Measurements from ENCODE around the gene CTNNBL1. TPM values are rescaled to one million over a fixed set of nuclear protein-coding genes. Genes with fewer than 3 reads are reported as not detected.

Gene CTNNBL1
- total RNA-seq, 3 donors from 2014 or later (not counting 1 experiment from before 2014, with no cell fraction given), result 59.1 to 75.6 (median 67.6) TPM

DNA sequence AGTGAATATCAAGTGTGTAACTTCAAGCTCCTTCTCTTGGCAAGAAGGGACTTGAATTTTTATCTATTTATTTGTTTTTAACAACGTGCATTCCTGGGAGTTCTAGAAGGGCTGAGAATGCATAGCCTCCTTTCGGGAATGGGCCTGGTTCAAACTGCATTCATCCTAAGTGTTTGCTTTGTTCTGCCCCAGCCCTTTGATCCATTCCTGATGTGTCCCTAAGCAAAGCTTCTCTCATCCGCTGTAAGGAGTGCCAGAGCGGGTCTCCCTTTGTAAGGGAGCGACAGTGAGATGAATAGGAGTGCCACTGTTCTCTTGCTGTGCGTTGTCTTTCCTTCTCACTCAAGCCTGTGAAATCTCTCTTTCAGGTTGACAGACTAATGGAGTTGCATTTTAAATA, 148.1 kb downstream of the CTNNBL1 start:
- Histone ChIP-seq H3K27ac (ENCODE audit: low read length) (no peak overlapping the region), H3K36me3 (ENCODE audit: control insufficient read depth, insufficient read depth, low read length) (peaks cover 25% of the 10 kb centered on the region), H3K27me3 (ENCODE audit: control insufficient read depth, insufficient read depth, low read length) (no peaks in the 10 kb centered on the region), H3K9me3 (ENCODE audit: control insufficient read depth, insufficient read depth, low read length) (no peaks in the 10 kb centered on the region), H3K4me3 (ENCODE audit: low read length) (no peak overlapping the region), H3K4me1 (ENCODE audit: control insufficient read depth, insufficient read depth, low read length) (no peaks in the 10 kb centered on the region)
- Mint-ChIP-seq H3K4me3 (no peak overlapping the region), H3K27ac (no peak overlapping the region), H3K36me3 (peaks cover 12% of the 10 kb centered on the region), H3K27me3 (ENCODE audit: low read depth in 2 of 2) (no peaks in the 10 kb centered on the region), H3K4me1 (peaks cover 3% of the 10 kb centered on the region in 2 donors), H3K9me3 (no peaks in the 10 kb centered on the region)
- over 99% methylated on average over 6 of the region's 6 CpGs for WGBS (ENCODE audit: insufficient coverage)
- intact Hi-C loops (cut with micrococcal nuclease), result no loop called here
- no peak for DNase-seq
- no peak for ATAC-seq
- TF ChIP-seq, protein P1, sequence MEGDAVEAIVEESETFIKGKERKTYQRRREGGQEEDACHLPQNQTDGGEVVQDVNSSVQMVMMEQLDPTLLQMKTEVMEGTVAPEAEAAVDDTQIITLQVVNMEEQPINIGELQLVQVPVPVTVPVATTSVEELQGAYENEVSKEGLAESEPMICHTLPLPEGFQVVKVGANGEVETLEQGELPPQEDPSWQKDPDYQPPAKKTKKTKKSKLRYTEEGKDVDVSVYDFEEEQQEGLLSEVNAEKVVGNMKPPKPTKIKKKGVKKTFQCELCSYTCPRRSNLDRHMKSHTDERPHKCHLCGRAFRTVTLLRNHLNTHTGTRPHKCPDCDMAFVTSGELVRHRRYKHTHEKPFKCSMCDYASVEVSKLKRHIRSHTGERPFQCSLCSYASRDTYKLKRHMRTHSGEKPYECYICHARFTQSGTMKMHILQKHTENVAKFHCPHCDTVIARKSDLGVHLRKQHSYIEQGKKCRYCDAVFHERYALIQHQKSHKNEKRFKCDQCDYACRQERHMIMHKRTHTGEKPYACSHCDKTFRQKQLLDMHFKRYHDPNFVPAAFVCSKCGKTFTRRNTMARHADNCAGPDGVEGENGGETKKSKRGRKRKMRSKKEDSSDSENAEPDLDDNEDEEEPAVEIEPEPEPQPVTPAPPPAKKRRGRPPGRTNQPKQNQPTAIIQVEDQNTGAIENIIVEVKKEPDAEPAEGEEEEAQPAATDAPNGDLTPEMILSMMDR (IDR thresholded peaks at IDR 0.05), result no peak

- H3K36me3 Mint-ChIP-seq, result peaks cover 17% of the 10 kb centered on the region
- 96% methylated on average over 10 of the region's 10 CpGs for WGBS (ENCODE audit: insufficient coverage)
Measured at GRCh38 chr20:37845241-37845681, 151.4 kb downstream of the CTNNBL1 start.

GRCh38 chr20:37845878-37846277, 152.0 kb downstream of the CTNNBL1 start:
- peaks cover 17% of the 10 kb centered on the region for H3K36me3 Mint-ChIP-seq

More at GRCh38 chr20:37845241-37845681, 151.4 kb downstream of the CTNNBL1 start:
- Mint-ChIP-seq H3K4me3 (no peak overlapping the region), H3K4me1 (no peaks in the 10 kb centered on the region), H3K27ac (no peak overlapping the region), H3K9me3 (no peaks in the 10 kb centered on the region), H3K27me3 (ENCODE audit: low read depth in 2 of 2) (no peaks in the 10 kb centered on the region)
- DNase-seq (no peak), ATAC-seq (no peak)
- Histone ChIP-seq H3K36me3 (ENCODE audit: control insufficient read depth, insufficient read depth, low read length) (peaks cover 34% of the 10 kb centered on the region), H3K4me1 (ENCODE audit: control insufficient read depth, insufficient read depth, low read length) (no peaks in the 10 kb centered on the region), H3K4me3 (ENCODE audit: low read length) (no peak overlapping the region), H3K27ac (ENCODE audit: low read length) (no peak overlapping the region), H3K27me3 (ENCODE audit: control insufficient read depth, insufficient read depth, low read length) (no peaks in the 10 kb centered on the region), H3K9me3 (ENCODE audit: control insufficient read depth, insufficient read depth, low read length) (no peaks in the 10 kb centered on the region)
- TF ChIP-seq, protein P1 (IDR thresholded peaks at IDR 0.05), result no peak
- intact Hi-C loops (cut with micrococcal nuclease), result no loop called here

More at GRCh38 chr20:37845878-37846277, 152.0 kb downstream of the CTNNBL1 start:
- Mint-ChIP-seq H3K4me3 (no peak overlapping the region), H3K27ac (peak overlapping the region in 1 of 2 donors; percentile 4), H3K9me3 (no peaks in the 10 kb centered on the region), H3K27me3 (ENCODE audit: low read depth in 2 of 2) (no peaks in the 10 kb centered on the region), H3K4me1 (no peaks in the 10 kb centered on the region)
- peaks cover 33% of the 10 kb centered on the region for H3K36me3 ChIP-seq (ENCODE audit: control insufficient read depth, insufficient read depth, low read length)
- ATAC-seq (no peak), DNase-seq (no peak)
- H3K27me3 ChIP-seq (ENCODE audit: control insufficient read depth, insufficient read depth, low read length), result no peaks in the 10 kb centered on the region
- H3K9me3 ChIP-seq (ENCODE audit: control insufficient read depth, insufficient read depth, low read length), result no peaks in the 10 kb centered on the region
- no peaks in the 10 kb centered on the region for H3K4me1 ChIP-seq (ENCODE audit: control insufficient read depth, insufficient read depth, low read length)
- no peak overlapping the region for H3K4me3 ChIP-seq (ENCODE audit: low read length)
- TF ChIP-seq, protein P1 (IDR thresholded peaks at IDR 0.05), result no peak
- WGBS (ENCODE audit: insufficient coverage), result 96% methylated on average over 5 of the region's 5 CpGs
- intact Hi-C loops (cut with micrococcal nuclease), result no loop called here
- H3K27ac ChIP-seq (ENCODE audit: low read length), result no peak overlapping the region

Data from natural killer cell (primary cell).